Hepatocyte (in vitro differentiated cells): ENCODE measurements around the gene HSCB.

Experiments used
- EZH2 ChIP-seq: fragments of 200-600 bp; sonication (generic); IDR thresholded peaks from 2 replicates; pipeline ENCODE4 v1.6.1; 2016; ENCODE audit warnings: antibody characterized with exemption, mild to moderate bottlenecking, borderline replicate concordance
- TF ChIP-seq, protein P1 (sequence below): fragments of 200-600 bp; sonication (generic); IDR thresholded peaks from 2 replicates; pipeline ENCODE4 v1.5.1; 2016; ENCODE audit warnings: antibody characterized with exemption, mild to moderate bottlenecking; ENCODE audit not compliant: poor library complexity

DNA sequence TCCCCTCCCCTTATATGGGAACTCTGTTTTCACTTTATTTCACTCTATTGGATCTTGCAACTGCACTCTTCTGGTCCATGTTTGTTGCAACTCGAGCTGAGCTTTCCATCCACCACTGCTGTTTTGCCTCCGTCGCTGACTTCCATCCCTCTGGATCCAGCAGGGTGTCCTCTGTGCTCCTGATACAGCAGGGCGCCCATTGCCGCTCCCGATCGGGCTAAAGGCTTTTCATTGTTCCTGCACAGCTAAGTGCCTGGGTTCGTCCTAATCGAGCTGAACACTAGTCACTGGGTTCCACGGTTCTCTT lies 19.6 kb downstream of the HSCB start:
- TF ChIP-seq, protein P1, sequence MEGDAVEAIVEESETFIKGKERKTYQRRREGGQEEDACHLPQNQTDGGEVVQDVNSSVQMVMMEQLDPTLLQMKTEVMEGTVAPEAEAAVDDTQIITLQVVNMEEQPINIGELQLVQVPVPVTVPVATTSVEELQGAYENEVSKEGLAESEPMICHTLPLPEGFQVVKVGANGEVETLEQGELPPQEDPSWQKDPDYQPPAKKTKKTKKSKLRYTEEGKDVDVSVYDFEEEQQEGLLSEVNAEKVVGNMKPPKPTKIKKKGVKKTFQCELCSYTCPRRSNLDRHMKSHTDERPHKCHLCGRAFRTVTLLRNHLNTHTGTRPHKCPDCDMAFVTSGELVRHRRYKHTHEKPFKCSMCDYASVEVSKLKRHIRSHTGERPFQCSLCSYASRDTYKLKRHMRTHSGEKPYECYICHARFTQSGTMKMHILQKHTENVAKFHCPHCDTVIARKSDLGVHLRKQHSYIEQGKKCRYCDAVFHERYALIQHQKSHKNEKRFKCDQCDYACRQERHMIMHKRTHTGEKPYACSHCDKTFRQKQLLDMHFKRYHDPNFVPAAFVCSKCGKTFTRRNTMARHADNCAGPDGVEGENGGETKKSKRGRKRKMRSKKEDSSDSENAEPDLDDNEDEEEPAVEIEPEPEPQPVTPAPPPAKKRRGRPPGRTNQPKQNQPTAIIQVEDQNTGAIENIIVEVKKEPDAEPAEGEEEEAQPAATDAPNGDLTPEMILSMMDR, result no peak
- TF ChIP-seq EZH2, result no peak
